ENCODE data around the gene CLNK. TPM values are rescaled to one million over a fixed set of nuclear protein-coding genes. Genes with fewer than 3 reads are reported as not detected.

The CLNK gene
- polyA plus RNA-seq, 2 of the 4 experiments (the other 2 are of a cell fraction) = not detected

DNA sequence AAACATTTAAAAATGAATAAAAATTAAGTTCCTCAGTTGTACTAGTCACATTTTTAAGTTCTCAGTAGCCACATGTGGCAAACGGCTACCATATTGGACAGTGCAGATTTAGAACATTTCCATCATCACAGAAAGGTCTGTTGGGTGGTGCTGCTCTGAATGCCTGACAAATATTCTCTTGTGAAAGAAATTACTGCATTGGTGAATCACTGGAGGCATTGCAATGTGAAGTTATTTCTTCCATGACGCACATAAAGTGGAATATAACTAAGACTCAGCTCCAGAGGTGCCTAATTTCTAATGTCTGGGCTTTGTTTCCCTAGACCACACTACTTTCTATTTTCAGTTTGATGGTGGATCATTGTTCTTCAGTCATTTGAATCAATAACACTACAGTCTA lies 44.9 kb downstream of the CLNK start:
- no peaks in the 10 kb centered on the region for H3K9me3 ChIP-seq
- no peak for FAIRE-seq
- no peaks in the 10 kb centered on the region for H3K4me1 ChIP-seq
- DNase-seq (ENCODE audit: low read depth in 1 of 2, low spot score in 1 of 2) = no peak
- no peak overlapping the region for H3K4me3 ChIP-seq
- ATAC-seq = no peak
- 7% methylated on average over 2 of the region's 2 CpGs for WGBS (ENCODE audit: missing lambda C conversion rate)
- TF ChIP-seq TP53 (CRISPR knock-in tag; IDR thresholded peaks at IDR 0.05) = no peak
- no peak for TF ChIP-seq HEYL (CRISPR knock-in tag; IDR thresholded peaks at IDR 0.05)
- TF ChIP-seq HDAC2 (IDR thresholded peaks at IDR 0.05) = no peak
- TF ChIP-seq, protein P1, sequence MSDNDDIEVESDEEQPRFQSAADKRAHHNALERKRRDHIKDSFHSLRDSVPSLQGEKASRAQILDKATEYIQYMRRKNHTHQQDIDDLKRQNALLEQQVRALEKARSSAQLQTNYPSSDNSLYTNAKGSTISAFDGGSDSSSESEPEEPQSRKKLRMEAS (IDR thresholded peaks at IDR 0.05) = no peak
- TF ChIP-seq NR3C1 (IDR thresholded peaks at IDR 0.05) = no peak
- no peak for TF ChIP-seq RCOR1 (IDR thresholded peaks at IDR 0.05; ENCODE audit: low read depth, low read length)
- no peak for TF ChIP-seq JUNB (IDR thresholded peaks at IDR 0.05)
- TF ChIP-seq, protein P2, sequence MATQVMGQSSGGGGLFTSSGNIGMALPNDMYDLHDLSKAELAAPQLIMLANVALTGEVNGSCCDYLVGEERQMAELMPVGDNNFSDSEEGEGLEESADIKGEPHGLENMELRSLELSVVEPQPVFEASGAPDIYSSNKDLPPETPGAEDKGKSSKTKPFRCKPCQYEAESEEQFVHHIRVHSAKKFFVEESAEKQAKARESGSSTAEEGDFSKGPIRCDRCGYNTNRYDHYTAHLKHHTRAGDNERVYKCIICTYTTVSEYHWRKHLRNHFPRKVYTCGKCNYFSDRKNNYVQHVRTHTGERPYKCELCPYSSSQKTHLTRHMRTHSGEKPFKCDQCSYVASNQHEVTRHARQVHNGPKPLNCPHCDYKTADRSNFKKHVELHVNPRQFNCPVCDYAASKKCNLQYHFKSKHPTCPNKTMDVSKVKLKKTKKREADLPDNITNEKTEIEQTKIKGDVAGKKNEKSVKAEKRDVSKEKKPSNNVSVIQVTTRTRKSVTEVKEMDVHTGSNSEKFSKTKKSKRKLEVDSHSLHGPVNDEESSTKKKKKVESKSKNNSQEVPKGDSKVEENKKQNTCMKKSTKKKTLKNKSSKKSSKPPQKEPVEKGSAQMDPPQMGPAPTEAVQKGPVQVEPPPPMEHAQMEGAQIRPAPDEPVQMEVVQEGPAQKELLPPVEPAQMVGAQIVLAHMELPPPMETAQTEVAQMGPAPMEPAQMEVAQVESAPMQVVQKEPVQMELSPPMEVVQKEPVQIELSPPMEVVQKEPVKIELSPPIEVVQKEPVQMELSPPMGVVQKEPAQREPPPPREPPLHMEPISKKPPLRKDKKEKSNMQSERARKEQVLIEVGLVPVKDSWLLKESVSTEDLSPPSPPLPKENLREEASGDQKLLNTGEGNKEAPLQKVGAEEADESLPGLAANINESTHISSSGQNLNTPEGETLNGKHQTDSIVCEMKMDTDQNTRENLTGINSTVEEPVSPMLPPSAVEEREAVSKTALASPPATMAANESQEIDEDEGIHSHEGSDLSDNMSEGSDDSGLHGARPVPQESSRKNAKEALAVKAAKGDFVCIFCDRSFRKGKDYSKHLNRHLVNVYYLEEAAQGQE (IDR thresholded peaks at IDR 0.05) = no peak
- CTCF ChIA-PET = no interaction called here
- no peak overlapping the region for H3K4me2 ChIP-seq
- POLR2A ChIA-PET = no interaction called here
- no peak overlapping the region for H3K27ac ChIP-seq

DNA sequence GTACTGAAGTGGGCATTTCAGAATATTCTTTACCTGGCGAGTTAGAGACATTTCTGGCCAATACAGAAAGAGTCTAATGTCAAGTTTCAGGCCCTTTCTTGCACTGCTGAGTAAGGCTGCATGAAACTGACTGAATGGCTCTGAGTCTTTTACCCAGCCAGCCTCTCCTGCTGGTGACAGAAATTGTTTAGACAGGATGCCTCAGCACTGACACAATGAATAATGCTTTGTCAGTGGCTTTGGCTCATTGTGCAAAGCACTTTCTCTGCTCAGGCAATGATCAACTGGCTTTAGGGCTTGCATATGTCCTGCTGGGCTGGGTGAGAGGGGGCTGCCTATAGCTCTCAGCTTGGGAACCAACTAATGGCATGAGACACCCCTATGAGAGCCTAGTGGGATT lies 45.5 kb downstream of the CLNK start:
- FAIRE-seq = no peak
- CTCF ChIA-PET = no interaction called here
- WGBS (ENCODE audit: missing lambda C conversion rate) = 0% methylated on average over 1 of the region's 1 CpG

More for the DNA sequence above, 45.5 kb downstream of the CLNK start:
- DNase-seq (ENCODE audit: low read depth in 1 of 2, low spot score in 1 of 2) (no peak), ATAC-seq (no peak)
- H3K4me3 ChIP-seq = no peak overlapping the region
- H3K27ac ChIP-seq = no peak overlapping the region
- no peaks in the 10 kb centered on the region for H3K9me3 ChIP-seq
- TF ChIP-seq, protein P3, sequence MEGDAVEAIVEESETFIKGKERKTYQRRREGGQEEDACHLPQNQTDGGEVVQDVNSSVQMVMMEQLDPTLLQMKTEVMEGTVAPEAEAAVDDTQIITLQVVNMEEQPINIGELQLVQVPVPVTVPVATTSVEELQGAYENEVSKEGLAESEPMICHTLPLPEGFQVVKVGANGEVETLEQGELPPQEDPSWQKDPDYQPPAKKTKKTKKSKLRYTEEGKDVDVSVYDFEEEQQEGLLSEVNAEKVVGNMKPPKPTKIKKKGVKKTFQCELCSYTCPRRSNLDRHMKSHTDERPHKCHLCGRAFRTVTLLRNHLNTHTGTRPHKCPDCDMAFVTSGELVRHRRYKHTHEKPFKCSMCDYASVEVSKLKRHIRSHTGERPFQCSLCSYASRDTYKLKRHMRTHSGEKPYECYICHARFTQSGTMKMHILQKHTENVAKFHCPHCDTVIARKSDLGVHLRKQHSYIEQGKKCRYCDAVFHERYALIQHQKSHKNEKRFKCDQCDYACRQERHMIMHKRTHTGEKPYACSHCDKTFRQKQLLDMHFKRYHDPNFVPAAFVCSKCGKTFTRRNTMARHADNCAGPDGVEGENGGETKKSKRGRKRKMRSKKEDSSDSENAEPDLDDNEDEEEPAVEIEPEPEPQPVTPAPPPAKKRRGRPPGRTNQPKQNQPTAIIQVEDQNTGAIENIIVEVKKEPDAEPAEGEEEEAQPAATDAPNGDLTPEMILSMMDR (IDR thresholded peaks at IDR 0.05) = no peak
- TF ChIP-seq, protein P4, sequence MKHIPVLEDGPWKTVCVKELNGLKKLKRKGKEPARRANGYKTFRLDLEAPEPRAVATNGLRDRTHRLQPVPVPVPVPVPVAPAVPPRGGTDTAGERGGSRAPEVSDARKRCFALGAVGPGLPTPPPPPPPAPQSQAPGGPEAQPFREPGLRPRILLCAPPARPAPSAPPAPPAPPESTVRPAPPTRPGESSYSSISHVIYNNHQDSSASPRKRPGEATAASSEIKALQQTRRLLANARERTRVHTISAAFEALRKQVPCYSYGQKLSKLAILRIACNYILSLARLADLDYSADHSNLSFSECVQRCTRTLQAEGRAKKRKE (CRISPR knock-in tag; IDR thresholded peaks at IDR 0.05; ENCODE audit: low read depth) = no peak
- no peak for TF ChIP-seq GATA3 (IDR thresholded peaks at IDR 0.05; ENCODE audit: borderline replicate concordance)
- TF ChIP-seq HEYL (CRISPR knock-in tag; IDR thresholded peaks at IDR 0.05) = no peak
- no peak for TF ChIP-seq FOSB (CRISPR knock-in tag; IDR thresholded peaks at IDR 0.05)
- TF ChIP-seq EP300 (IDR thresholded peaks at IDR 0.05) = no peak
- TF ChIP-seq NFE2L2 (conservative IDR thresholded peaks at IDR 0.05; ENCODE audit: low read length) = no peak
- TF ChIP-seq NR3C1 (IDR thresholded peaks at IDR 0.05) = no peak
- TF ChIP-seq CBX8 (IDR thresholded peaks at IDR 0.05) = no peak
- TF ChIP-seq PHF8 (IDR thresholded peaks at IDR 0.05; ENCODE audit: borderline replicate concordance, low read depth) = no peak
- no peak for TF ChIP-seq MYC (IDR thresholded peaks at IDR 0.05; ENCODE audit: borderline replicate concordance, low read length)
- TF ChIP-seq, protein P5, sequence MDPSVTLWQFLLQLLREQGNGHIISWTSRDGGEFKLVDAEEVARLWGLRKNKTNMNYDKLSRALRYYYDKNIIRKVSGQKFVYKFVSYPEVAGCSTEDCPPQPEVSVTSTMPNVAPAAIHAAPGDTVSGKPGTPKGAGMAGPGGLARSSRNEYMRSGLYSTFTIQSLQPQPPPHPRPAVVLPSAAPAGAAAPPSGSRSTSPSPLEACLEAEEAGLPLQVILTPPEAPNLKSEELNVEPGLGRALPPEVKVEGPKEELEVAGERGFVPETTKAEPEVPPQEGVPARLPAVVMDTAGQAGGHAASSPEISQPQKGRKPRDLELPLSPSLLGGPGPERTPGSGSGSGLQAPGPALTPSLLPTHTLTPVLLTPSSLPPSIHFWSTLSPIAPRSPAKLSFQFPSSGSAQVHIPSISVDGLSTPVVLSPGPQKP (IDR thresholded peaks at IDR 0.05; ENCODE audit: low read depth, low read length) = no peak
- no peak for TF ChIP-seq KDM1A (IDR thresholded peaks at IDR 0.05; ENCODE audit: low read depth)
- no peak for TF ChIP-seq RNF2 (IDR thresholded peaks at IDR 0.05; ENCODE audit: borderline replicate concordance, low read depth)
- no peak for TF ChIP-seq ZC3H11A (IDR thresholded peaks at IDR 0.05)
- no peak for TF ChIP-seq CHD4 (IDR thresholded peaks at IDR 0.05; ENCODE audit: borderline replicate concordance)
- TF ChIP-seq ZSCAN20 (CRISPR knock-in tag; IDR thresholded peaks at IDR 0.05) = no peak
- TF ChIP-seq NPAS2 (CRISPR knock-in tag; IDR thresholded peaks at IDR 0.05; ENCODE audit: borderline replicate concordance) = no peak
- no peak for TF ChIP-seq POLR2A (IDR thresholded peaks at IDR 0.05; ENCODE audit: low read length)
- POLR2A ChIA-PET = no interaction called here
- H3K4me1 ChIP-seq = no peaks in the 10 kb centered on the region
- no peak overlapping the region for H3K4me2 ChIP-seq
